Liver (tissue), 9 donors: ENCODE data around the gene LTK. TPM values are rescaled to one million over a fixed set of nuclear protein-coding genes. Genes with fewer than 3 reads are reported as not detected.

Experiments
- DNase-seq: peaks from one replicate; pipeline ENCODE4 v3.0.0-alpha.2; 2017; ENCODE audit warnings: low spot score
- H3K27ac ChIP-seq, 2 donors: one replicate each; pipeline ENCODE4 v1.7.0; 2013; ENCODE audit warnings: inconsistent platforms in 2 of 2, low read length in 2 of 2, control low read depth in 1 of 2, low read depth in 1 of 2, mild to moderate bottlenecking in 1 of 2
- H3K27me3 ChIP-seq, 4 donors: one replicate each; pipeline versions ENCODE4 v1.6.1 to v1.7.0; 2013; ENCODE audit warnings: low read length in 3 of 4, inconsistent platforms in 1 of 4, mild to moderate bottlenecking in 1 of 4, moderate library complexity in 1 of 4; ENCODE audit not compliant: control insufficient read depth in 4 of 4, insufficient read depth in 4 of 4
- H3K36me3 ChIP-seq, 4 donors: one replicate each; pipeline versions ENCODE4 v1.6.1 to v1.7.0; 2013; ENCODE audit warnings: low read length in 3 of 4, mild to moderate bottlenecking in 3 of 4, low read depth in 1 of 4, moderate library complexity in 1 of 4; ENCODE audit not compliant: control insufficient read depth in 4 of 4, insufficient read depth in 3 of 4
- H3K4me1 ChIP-seq, 4 donors: one replicate each; pipeline versions ENCODE4 v1.6.1 to v1.7.0; 2013; ENCODE audit warnings: low read length in 3 of 4, mild to moderate bottlenecking in 3 of 4, moderate library complexity in 1 of 4; ENCODE audit not compliant: control insufficient read depth in 4 of 4, insufficient read depth in 4 of 4
- H3K4me3 ChIP-seq, 3 donors: one replicate each; pipeline versions ENCODE4 v1.6.1 to v1.7.0; 2013; ENCODE audit warnings: low read length in 3 of 3, control low read depth in 1 of 3, low read depth in 1 of 3, mild to moderate bottlenecking in 1 of 3
- H3K9ac ChIP-seq, 2 donors: one replicate each; pipeline ENCODE4 v1.7.0; 2013; ENCODE audit warnings: low read length in 2 of 2, mild to moderate bottlenecking in 2 of 2, moderate library complexity in 2 of 2, control low read depth in 1 of 2, low read depth in 1 of 2
- H3K9me3 ChIP-seq, 4 donors: one replicate each; pipeline versions ENCODE4 v1.6.1 to v1.7.0; 2013; ENCODE audit warnings: low read length in 3 of 4; ENCODE audit not compliant: control insufficient read depth in 4 of 4
- ATF3 ChIP-seq: IDR thresholded peaks from 2 replicates; pipeline ENCODE4 v1.6.1; 2016; ENCODE audit warnings: antibody characterized with exemption
- EGR1 ChIP-seq, 2 donors: IDR thresholded peaks; 2 replicates each; pipeline ENCODE4 v1.6.1; 2016 to 2018; ENCODE audit warnings: antibody characterized with exemption in 2 of 2, low read depth in 2 of 2
- FOXA1 ChIP-seq: IDR thresholded peaks from 2 replicates; pipeline ENCODE4 v1.6.1; 2016; ENCODE audit warnings: antibody characterized with exemption
- GABPA ChIP-seq, 2 donors: IDR thresholded peaks in 1 of 2; conservative IDR thresholded peaks in 1 of 2; 2 replicates each; pipeline ENCODE4 v1.6.1; 2016; ENCODE audit warnings: antibody characterized with exemption in 2 of 2, mild to moderate bottlenecking in 1 of 2, moderate library complexity in 1 of 2
- HNF4A ChIP-seq, 2 donors: conservative IDR thresholded peaks; 2 replicates each; pipeline ENCODE4 v1.6.1; 2016; ENCODE audit warnings: antibody characterized with exemption in 2 of 2, mild to moderate bottlenecking in 2 of 2
- HNF4G ChIP-seq: IDR thresholded peaks from 2 replicates; pipeline ENCODE4 v1.6.1; 2016; ENCODE audit warnings: antibody characterized with exemption
- JUND ChIP-seq, 2 donors: IDR thresholded peaks; 2 replicates each; pipeline ENCODE4 v1.6.1; 2016; ENCODE audit warnings: antibody characterized with exemption in 2 of 2
- NR2F2 ChIP-seq: IDR thresholded peaks from 2 replicates; pipeline ENCODE4 v1.6.1; 2016; ENCODE audit warnings: antibody characterized with exemption
- RAD21 ChIP-seq, 2 donors: IDR thresholded peaks; 2 replicates each; pipeline ENCODE4 v1.6.1; 2016; ENCODE audit warnings: antibody characterized with exemption in 2 of 2, mild to moderate bottlenecking in 2 of 2
- RXRA ChIP-seq, 2 donors: IDR thresholded peaks; 2 replicates each; pipeline ENCODE4 v1.6.1; 2017 to 2018; ENCODE audit warnings: antibody characterized with exemption in 2 of 2, mild to moderate bottlenecking in 1 of 2
- SP1 ChIP-seq: IDR thresholded peaks from 2 replicates; pipeline ENCODE4 v1.6.1; 2018; ENCODE audit warnings: antibody characterized with exemption, mild to moderate bottlenecking
- TAF1 ChIP-seq: conservative IDR thresholded peaks from 2 replicates; pipeline ENCODE4 v1.6.1; 2016; ENCODE audit warnings: antibody characterized with exemption, mild to moderate bottlenecking
- YY1 ChIP-seq: IDR thresholded peaks from 2 replicates; pipeline ENCODE4 v1.6.1; 2016; ENCODE audit warnings: antibody characterized with exemption, mild to moderate bottlenecking
- WGBS: extraction: QIAGEN DNeasy Blood & Tissue Kit; methylation state at CpG from one replicate; pipeline ENCODE4 v1.1.7; 2013; 5-methylcytosine and 5-hydroxymethylcytosine counted together
- polyA plus RNA-seq, 2 donors: library from polyadenylated mRNA; stranded (reverse) in 1 of 2; unstranded in 1 of 2; fragments of 200-250 nt in 1 of 2; fragments of >200 nt in 1 of 2; fragmentation: Nextera tagmentation in 1 of 2; extraction: Ambion mirVana in 1 of 2; gene quantifications; one replicate each; pipeline versions ENCODE4 v1.2.1 to v1.2.3, GENCODE V29; 2013 to 2015
- total RNA-seq, 2 donors: library from RNA; depleted of rRNA; stranded (reverse); fragments of >200 nt; gene quantifications; one replicate each; pipeline ENCODE4 v1.2.3, GENCODE V29; 2014
- TF ChIP-seq, protein P1 (sequence below): IDR thresholded peaks from 2 replicates; pipeline ENCODE4 v1.6.1; 2016; ENCODE audit warnings: antibody characterized with exemption, mild to moderate bottlenecking
- TF ChIP-seq, protein P2 (sequence below): fragments of 150-350 bp; IDR thresholded peaks from 2 replicates; pipeline ENCODE4 v1.5.1; 2017; ENCODE audit warnings: improper control_type of control experiment, low read depth, low read length; ENCODE audit not compliant: missing input control
- donor health status: healthy.
- donor health status: healthy.
- donor health status: healthy.
- donor health status: healthy.
- donor health status: healthy.

The LTK gene
- total and polyA plus RNA-seq, 4 donors: 0.86 to 3.0 (median 2.0) TPM

GRCh38 chr15:41553731-41554130 lies 40.1 kb upstream of the LTK start:
- WGBS: 89% methylated on average over 1 of the region's 1 CpG
- H3K4me1 ChIP-seq: peaks cover 0 to 9% (median 3%) of the 10 kb centered on the region in 4 donors
- H3K9me3 ChIP-seq: no peaks in the 10 kb centered on the region
- no peaks in the 10 kb centered on the region for H3K36me3 ChIP-seq
- no peak overlapping the region for H3K4me3 ChIP-seq
- H3K27me3 ChIP-seq: no peaks in the 10 kb centered on the region
- DNase-seq: no peak
- no peak for TF ChIP-seq RXRA (IDR thresholded peaks at IDR 0.05)
- no peak for TF ChIP-seq GABPA (IDR thresholded peaks at IDR 0.05 in 1 of 2, conservative IDR thresholded peaks at IDR 0.05 in 1 of 2)
- no peak for TF ChIP-seq EGR1 (IDR thresholded peaks at IDR 0.05; ENCODE audit: low read depth in 2 of 2)
- TF ChIP-seq ATF3: no peak
- no peak for TF ChIP-seq SP1
- TF ChIP-seq RAD21 (IDR thresholded peaks at IDR 0.05): no peak
- TF ChIP-seq YY1: no peak
- TF ChIP-seq FOXA1: no peak
- TF ChIP-seq HNF4G: no peak
- TF ChIP-seq, protein P1, sequence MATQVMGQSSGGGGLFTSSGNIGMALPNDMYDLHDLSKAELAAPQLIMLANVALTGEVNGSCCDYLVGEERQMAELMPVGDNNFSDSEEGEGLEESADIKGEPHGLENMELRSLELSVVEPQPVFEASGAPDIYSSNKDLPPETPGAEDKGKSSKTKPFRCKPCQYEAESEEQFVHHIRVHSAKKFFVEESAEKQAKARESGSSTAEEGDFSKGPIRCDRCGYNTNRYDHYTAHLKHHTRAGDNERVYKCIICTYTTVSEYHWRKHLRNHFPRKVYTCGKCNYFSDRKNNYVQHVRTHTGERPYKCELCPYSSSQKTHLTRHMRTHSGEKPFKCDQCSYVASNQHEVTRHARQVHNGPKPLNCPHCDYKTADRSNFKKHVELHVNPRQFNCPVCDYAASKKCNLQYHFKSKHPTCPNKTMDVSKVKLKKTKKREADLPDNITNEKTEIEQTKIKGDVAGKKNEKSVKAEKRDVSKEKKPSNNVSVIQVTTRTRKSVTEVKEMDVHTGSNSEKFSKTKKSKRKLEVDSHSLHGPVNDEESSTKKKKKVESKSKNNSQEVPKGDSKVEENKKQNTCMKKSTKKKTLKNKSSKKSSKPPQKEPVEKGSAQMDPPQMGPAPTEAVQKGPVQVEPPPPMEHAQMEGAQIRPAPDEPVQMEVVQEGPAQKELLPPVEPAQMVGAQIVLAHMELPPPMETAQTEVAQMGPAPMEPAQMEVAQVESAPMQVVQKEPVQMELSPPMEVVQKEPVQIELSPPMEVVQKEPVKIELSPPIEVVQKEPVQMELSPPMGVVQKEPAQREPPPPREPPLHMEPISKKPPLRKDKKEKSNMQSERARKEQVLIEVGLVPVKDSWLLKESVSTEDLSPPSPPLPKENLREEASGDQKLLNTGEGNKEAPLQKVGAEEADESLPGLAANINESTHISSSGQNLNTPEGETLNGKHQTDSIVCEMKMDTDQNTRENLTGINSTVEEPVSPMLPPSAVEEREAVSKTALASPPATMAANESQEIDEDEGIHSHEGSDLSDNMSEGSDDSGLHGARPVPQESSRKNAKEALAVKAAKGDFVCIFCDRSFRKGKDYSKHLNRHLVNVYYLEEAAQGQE: no peak
- TF ChIP-seq, protein P2, sequence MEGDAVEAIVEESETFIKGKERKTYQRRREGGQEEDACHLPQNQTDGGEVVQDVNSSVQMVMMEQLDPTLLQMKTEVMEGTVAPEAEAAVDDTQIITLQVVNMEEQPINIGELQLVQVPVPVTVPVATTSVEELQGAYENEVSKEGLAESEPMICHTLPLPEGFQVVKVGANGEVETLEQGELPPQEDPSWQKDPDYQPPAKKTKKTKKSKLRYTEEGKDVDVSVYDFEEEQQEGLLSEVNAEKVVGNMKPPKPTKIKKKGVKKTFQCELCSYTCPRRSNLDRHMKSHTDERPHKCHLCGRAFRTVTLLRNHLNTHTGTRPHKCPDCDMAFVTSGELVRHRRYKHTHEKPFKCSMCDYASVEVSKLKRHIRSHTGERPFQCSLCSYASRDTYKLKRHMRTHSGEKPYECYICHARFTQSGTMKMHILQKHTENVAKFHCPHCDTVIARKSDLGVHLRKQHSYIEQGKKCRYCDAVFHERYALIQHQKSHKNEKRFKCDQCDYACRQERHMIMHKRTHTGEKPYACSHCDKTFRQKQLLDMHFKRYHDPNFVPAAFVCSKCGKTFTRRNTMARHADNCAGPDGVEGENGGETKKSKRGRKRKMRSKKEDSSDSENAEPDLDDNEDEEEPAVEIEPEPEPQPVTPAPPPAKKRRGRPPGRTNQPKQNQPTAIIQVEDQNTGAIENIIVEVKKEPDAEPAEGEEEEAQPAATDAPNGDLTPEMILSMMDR: no peak
- no peak for TF ChIP-seq TAF1
- no peak for TF ChIP-seq JUND (IDR thresholded peaks at IDR 0.05)
- TF ChIP-seq NR2F2: no peak
- TF ChIP-seq HNF4A (conservative IDR thresholded peaks at IDR 0.05): no peak
- H3K9ac ChIP-seq: no peak overlapping the region
- H3K27ac ChIP-seq: no peak overlapping the region

DNA sequence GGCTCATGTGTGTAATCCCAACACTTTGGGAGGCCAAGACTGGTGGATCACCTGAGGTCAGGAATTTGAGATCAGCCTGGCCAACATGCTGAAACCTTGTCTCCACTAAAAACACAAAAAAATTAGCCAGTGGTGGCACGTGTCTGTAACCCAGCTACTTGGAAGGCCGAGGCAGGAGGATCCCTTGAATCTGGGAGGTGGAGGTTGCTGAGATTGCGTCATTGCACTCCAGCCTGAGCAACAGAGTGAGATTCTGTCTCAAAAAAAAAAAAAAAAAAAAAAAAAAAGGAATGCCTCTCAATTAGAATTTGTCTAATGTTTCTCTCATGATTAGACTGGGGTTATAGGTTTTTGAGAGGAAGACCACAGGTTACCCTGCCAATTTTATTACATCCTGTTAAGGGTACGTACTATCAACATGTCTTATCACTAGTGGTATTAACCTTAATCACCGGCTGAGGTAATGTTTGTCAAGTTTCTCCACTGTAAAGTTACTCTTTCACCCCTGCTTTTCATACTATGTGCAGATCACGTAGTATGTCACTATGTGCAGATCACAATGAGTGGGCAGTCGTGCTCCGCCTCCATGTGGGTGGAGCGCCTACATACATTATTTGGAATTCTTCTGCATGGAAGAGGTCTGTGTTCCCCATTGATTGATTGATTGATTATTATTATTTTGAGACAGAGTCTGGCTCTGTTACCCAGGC lies 36.6 kb upstream of the LTK start:
- no peaks in the 10 kb centered on the region for H3K36me3 ChIP-seq
- H3K9me3 ChIP-seq: no peaks in the 10 kb centered on the region
- H3K4me3 ChIP-seq: no peak overlapping the region
- no peaks in the 10 kb centered on the region for H3K27me3 ChIP-seq
- TF ChIP-seq SP1: no peak
- no peak for TF ChIP-seq TAF1
- no peak overlapping the region for H3K9ac ChIP-seq
- no peak for DNase-seq
- no peaks in the 10 kb centered on the region for H3K4me1 ChIP-seq
- H3K27ac ChIP-seq: no peak overlapping the region
- WGBS: 83% methylated on average over 9 of the region's 9 CpGs
